Activated T-cell treated with anti-CD3 and anti-CD28 coated beads for 48 hours (primary cell): ENCODE results near the gene NUDC.

Experiments used
- DNase-seq: peaks from one replicate; pipeline ENCODE4 v3.0.0-alpha.2; 2020; ENCODE audit warnings: low read depth

The NUDC gene

DNA sequence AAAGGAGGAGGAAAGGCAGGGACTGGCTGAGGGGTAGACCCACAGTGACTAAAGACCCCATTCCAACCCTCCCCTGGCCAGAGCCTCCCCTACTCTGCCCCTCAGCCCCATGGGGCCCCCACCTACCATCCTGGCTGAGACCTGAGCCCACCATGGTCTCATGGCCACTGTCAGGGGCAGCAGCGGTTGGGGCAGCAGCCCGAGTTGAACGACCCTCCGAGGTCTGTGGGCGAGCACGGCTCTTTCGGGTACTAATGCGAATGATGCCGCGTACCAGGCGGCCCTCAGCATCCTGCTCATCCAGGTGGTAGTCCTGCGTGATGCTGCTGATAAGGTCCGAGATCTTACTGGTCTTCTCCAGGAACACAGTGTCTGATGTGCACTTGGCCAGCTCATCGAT lies 29.7 kb downstream of the NUDC start:
- DNase-seq, result no peak

DNA sequence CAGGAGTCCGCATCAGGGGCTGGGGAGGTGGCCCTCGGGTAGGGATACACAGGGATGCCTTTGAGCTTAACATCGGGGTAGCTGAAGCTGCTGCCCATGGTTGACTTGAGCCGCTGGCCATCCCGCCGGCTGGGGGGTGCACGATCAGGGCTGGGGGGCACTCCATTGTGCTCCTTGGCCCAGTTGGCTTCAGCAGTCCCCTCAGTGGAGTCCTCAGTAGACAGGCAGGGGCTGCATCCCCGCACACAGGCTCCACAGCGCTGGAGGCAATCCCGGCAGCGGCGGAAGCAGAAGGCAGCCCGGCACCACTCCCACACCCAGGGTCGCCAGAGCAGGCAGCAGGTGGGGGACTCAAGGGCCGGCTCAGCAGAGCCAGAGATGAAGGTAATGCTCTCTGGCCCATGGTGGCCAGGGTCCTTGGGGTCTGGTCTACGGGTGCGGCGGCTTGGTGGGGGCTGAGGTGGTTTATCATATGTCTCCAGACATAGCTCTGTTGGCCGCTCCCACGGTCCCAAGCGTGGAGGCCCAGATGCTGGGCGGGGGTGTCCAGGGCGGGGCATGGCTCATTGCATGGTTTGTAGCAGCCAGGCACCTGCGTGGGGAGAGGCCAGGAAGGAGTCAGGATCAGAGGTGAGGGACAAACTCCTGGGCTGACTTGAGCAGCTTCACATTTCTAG lies 30.4 kb downstream of the NUDC start:
- no peak for DNase-seq

DNA sequence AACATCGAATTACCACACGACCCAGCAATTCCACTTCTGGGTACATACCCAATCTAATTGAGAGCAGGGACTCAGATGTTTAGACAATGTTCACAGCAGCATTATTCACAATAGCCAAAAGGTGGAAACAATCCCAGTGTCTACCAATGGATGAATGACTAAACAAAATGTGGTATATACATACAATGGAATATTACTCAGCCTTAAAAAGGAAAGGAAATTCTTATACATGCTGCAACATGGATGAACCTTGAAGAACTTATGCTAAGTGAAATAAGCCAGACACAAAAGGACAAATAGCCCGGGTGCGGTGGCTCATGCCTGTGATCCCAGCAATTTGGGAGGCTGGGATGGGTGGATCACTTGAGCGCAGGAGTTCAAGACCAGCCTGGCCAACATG lies 31.8 kb downstream of the NUDC start:
- no peak for DNase-seq

DNA sequence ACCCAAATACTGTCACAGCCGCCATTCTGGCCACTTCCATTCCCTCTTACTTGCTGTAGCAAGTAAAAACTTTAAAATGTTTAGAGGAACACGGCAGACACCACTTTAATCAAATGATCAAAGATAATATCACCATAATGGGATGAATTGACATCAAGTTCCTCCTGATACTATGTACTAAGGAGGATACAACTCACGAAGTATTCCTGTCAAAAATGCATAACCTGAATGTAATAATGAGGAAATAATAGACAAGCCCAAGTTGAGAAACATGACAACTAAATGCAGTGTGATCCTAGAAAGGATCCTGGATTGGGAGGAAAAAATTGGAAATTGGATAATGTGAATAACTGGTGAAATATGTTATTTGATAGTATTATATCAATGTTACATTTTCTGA lies 34.8 kb downstream of the NUDC start:
- no peak for DNase-seq

DNA sequence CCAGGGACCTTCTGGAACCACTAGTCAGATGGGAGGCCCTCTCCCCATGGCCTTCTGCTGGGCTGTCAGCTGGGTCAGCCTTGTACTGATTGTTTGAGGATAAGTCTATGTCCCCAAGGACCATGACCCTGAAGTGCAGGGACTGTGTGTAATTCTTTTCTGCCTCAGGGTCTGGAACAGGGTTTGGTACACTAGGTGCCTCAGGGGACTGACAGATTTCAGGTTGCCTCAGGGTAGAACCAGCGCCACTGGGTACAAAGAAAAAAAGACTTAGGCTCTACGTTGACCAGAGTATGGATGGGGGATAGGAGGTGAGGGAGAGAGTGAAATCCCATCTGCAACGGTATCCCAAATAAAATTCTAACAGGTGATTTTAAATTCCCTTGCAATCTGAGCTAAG lies 35.8 kb downstream of the NUDC start:
- no peak for DNase-seq

DNA sequence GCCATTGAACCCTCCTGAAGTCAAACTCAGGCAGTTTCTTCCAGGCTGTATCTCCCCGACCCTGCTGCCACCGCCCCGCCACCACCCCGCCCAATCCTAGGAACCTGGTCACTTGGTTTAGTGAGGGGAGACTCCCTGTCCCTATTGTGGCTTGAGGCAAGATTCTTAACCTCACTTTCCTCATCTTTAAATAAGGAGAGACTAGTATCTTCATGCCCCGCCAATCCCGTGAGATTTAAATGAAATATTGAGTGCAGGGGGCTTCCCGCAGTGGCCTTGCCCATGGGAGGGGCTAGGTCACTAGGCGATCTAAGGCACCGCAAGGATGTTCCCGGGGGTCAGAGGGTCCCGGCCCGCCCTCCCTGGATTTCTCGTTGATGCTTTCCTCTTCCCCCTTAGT lies 37.7 kb downstream of the NUDC start:
- DNase-seq, result no peak

DNA sequence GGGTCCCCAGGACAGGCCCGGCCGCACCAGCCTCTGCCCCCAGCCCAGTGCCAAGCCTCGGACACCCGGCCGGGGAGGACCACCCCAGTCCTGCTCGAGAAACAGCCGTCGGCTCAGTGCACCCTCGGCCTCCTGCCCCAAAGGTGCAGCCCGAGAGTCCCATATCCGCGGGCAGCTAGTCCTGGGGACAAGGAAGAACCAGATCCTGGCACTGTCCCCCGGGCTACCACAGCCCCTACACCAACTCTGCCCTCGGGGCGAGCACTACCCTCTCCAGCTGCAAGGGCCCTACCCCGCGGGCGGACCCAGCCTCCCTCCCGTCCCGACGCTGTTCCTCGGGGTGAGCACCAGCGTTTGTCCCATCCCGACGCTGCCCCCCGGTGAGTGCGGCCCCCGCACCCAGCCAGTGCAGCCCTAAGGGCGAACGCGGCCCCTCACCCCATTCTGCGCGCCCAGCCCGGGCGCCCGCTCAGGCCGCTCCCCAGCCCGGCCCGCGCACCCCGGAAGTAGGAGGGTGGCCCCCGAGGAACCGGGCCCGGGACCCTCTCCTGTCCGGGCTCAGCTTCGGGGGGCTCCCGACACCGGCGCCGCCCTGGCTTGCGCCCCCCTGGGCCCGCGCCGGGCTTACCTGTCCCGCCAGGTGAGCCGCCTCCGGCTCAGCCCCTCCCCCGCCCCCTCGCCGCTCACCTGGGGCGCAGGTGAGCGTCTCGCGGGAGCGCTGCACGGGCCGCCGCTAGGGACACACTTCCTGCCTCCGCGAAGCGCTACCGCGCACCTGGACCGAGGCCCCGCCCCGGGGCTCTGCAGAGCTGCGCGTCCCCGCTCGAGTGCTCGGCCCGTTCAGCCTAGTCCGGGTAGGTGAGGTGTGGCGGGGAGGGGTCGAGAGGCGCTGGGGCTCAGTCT lies 38.4 kb downstream of the NUDC start, which contains the start of gene KDF1:
Gene KDF1, minus strand, starts transcription at position 747 of the 903 bp plus-strand sequence. CDS start 8,088 bp downstream, outside the sequence.
- DNase-seq, result no peak

DNA sequence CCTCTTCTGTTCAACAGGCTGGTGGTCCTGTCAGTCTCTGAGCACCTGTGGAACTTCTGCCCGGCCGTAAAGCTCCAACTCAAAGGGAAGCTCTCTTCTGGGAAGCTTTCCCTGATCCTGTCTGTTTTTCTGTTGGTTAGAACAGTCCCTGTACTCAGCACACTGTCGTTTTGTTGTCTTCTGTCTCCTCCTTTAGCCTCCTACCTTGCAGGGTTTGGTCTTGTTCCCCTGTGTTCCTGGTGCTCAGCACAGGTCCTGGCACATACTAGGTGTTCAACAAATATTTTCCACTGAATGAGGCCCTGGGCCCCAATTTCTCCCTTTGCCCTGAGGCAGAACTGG lies 39.1 kb downstream of the NUDC start:
- DNase-seq, result no peak

DNA sequence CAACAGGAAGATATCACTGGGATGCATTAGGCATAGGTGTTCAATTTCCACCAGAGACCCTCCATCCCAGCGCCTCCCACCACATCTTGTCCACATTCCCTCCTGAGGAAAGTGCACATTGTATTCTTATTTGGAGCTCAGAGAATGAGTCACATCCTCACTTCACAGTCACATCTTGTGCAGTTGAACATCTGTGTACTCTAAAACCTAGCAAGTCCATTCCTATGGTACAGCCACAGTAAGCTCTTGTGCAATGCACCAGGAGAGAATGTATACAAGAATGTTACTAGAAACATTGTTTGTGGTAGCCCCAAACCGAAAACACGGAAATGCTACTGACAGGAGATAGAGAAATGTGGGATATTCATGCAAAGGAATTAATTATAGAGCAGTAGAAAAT lies 40.3 kb downstream of the NUDC start:
- DNase-seq, result no peak

DNA sequence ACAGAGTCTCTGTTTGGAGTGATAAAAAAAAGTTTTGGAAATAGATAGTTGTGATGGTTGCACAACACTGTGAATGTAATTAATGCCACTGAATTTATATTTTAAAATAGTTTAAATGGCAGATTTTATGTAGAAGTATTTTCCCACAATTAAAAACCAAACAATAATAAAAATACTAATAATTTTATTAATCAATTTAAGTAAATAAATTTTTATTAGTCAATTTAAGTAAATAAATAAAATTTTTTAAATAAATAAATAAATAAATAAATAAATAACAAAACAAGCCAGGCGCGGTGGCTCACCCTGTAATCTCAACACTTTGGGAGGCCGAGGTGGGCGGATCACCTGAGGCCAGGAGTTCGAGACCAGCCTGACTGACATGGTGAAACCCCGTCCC lies 43.7 kb downstream of the NUDC start:
- no peak for DNase-seq

DNA sequence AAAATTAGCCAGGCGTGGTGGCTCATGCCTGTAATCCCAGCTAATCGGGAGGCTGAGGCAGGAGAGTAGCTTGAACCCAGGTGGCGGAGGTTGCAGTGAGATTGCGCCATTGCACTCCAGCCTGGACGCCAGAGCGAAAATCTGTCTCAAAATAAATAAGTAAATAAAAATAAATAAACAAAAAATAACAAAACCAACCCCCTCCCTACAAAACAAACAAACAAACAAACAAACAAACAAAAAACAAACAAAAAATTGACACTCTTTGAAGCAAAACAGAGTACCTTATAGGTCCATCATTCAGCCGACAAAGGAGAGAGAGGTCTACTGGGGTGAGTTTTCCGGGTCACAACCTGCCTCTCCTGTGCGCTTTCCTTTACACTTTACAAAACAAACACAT lies 44.1 kb downstream of the NUDC start:
- no peak for DNase-seq

DNA sequence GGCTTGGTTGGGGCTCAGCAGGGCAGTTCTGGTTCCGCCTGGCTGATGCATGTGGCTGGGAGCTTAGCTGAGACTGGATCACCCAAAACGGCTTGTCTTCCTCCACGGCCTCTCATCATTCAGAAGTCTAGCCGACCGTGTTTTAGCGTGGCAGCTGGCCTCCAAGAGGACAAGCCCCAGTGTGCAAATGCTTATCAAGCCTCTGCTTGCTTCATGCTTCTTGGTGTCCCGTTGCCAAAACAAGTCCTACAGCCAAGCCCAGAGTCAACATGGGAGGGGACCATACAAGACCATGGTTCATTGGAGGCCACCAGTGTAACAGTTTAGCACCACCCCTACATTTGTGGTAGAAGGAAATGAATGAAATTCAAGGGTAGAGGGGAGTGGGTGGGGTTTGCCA lies 49.3 kb downstream of the NUDC start:
- no peak for DNase-seq

DNA sequence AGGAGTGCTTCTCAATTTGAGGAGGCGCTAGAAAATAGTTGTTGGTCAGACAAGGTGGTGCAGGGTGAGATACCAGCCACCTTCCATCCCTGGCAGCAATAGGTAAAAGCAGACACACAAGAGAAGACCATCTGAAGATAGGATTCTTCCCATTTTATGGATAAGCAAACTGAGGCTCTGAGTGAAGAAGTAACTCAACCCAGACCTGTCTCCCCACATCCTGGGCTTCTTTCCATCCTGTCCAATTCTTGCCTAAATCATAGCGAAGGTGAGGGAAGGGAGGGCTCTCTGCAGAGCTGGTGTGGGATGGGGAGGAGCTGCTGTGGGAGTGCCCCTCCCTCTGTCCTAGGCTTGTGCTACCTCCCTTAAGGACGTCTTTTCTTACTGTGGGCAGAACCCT lies 50.0 kb downstream of the NUDC start:
- DNase-seq, result no peak

DNA sequence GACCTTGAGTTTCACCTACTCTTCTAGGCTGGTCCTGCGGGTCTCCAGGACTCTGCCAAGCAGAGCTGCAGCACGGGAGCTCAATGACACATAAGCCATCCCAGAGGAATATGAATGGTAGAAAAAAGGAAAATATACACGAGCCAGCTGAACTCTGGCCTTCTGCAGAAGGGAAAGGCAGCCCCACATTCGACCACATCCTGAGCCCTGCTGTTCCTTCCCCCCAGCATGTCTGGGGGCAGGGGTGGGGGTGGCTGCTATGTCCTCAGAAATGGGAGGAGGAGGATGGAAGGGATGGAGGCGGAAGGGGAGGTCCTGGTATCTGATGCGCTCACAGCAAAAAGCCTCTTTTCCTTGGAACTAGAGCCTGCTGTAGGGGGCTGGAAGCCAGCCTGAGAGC lies 50.8 kb downstream of the NUDC start:
- DNase-seq, result no peak

DNA sequence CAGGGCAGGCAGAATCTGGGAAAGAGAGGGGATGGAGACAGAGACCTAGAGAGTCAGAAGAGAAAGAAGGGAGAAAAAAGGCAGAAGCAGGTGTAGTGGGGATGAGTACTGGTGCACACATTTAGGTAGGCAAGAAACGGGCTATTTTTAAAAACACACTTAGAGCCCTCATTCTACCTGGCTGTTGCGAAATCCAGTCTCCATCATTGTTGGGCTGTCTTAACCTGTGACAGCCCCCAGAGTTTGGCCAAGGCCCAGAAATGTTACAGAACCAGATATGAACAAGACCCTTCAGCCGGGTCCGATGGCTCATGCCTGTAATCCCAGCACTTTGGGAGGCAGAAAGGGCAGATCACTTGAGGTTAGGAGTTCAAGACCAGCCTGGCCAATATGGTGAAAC lies 51.3 kb downstream of the NUDC start:
- DNase-seq, result no peak

DNA sequence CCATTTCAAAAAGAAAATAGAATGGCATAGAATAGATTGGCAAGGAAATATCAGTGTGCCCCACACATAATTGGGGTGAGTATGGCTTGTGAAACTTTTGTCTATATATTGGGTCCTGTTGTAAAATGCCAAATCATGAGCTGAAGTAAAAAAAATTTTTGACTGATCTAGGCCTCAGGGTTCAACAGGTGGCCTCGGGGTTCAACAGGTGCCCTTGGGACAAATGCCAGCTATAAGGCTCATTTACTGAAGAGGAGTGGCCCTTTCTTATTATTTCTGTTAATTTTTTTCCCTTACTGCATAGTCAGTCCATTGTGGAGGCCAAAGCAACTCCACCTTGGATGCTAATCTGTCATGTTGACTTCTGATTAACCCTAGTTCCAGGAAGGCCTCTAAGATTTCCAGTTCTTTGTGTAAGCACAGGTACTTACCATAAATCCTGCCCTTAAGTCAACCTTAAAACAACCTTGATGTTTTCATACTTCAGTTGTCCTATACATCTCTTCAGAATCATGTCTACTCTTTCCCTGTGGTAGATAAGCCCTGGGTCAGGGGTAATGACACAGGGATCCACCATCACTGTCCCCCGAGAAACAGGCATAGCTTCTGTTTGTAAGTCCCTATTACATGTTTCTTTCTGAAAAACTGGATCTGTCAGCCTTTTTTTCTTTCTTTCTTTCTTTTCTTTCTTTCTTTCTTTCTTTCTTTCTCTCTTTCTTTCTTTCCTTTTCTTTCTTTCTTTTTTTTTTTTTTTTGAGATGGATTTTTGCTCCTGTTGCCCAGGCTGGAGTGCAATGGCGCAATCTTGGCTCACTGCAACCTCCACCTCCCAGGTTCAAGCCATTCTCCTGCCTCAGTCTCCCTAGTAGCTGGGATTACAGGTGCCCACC lies 55.3 kb downstream of the NUDC start:
- no peak for DNase-seq

DNA sequence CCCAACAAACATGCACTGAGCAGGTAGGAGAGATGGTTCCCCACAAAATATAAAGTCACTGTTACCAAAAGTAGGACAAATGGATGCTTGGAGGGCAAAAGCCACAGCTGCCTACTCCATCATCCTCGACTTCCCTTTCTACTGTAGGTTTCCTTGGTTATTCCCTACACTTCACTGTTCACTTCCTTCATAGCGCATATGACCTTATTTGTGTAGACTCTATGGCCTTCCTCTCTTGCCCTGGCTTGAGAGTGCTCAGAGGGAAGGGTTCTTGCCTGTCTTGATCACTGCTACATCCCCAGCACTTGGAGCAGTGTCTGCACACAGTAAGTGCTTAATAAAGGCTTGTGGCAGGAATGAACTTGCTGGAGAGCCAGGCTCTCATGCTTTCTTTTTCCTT lies 57.4 kb downstream of the NUDC start:
- no peak for DNase-seq

DNA sequence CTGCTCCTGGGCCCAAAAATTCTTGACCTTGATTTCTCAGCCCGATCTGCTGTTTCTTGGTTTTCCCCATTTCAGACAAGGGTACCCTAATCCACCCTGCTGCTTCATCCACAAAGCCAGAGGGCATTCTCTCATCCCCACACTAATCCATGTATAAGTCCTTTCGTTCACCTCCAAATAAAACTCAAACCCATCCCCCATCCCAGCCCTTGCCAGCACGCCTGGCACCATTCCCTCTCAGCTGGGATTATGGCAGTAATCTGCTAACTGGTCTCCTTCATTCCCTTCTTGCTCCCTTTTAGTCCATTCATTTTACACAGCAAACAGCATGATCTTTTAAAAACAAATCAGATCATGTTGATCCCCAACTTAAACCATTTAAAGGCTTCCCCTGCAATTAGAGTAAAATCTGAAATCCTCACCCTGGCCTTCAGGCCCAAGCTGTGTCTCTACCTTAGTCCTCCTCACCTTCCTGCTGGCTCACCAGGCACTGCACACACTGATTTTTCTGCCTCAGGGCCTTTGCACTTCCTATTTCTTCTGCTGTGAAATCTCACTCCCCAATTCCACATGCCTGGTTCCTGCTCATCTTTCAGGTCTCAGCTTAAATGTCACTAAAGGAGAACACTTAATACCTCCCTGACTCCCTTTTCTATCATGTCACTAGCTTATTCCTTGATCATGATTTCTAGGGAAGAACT lies 59.8 kb downstream of the NUDC start:
- no peak for DNase-seq

DNA sequence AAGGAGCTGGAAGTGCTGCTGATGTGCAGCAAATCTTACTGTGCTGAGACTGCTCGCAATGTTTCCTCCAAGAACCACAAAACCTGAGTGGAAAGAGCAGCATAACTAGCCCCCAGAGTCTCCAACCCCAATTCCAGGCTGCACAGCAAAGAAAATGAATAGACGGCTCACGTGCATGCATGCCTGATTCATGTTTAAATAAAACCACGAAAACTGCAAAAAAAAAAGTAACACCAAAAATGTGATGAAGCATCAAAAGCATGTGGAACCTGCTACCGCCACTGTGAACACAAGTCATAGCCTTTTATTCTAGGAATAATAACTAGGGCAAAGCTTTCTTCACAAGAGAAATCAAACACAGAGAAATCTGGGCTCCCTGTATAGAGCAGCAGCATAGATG lies 62.3 kb downstream of the NUDC start:
- no peak for DNase-seq

DNA sequence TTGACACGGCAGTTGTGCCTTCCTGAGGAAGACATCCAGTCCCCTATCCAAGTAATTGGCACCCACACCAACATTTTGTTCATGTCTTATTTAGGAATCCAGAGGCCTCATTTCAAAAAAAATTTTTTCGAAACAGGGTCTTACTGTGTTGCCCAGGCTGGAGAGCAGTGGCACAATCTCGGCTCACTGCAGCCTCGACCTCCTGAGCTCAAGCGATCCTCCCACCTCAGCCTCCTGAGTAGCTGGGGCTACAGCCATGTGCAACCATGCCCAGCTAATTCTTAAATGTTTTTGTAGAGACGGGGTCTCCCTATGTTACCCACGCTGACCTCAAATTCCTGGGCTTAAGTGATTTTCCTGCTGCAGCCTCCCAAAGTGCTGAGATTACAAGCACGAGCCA lies 62.7 kb downstream of the NUDC start:
- no peak for DNase-seq

DNA sequence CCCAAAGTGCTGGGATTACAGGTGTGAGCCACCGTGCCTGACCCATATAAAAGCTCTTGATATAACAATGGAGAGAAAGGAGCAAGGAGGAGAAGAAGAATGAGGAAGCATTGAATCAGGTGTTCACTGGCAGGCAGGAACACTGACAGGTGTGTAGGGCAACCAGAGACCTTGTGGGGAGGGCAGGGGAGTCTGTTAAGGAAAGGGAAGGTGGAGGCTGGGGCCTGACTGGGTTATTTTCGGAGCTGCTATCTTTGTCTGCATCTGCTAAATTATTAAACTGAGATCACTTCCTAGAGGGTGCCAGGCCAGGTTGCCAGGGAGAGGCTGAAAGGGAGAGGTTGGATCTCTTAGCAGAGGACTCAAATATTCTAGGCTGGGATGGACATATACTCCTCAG lies 65.1 kb downstream of the NUDC start:
- DNase-seq, result no peak
